GM18867 (cell line): ENCODE results near the gene ECE2.
A peak's percentile ranks its signal among the peaks of the same experiment; 100 is the strongest.
"Not testable (repeated sequence)": the region's sequence is repeated elsewhere in the genome, so short reads cannot be mapped to it uniquely, and the experiment has no call there.

Source experiments
- ATAC-seq: cut with Tn5 transposase; IDR thresholded peaks from one replicate; pipeline ENCODE4 v1.9.1; 2021; ENCODE audit warnings: mild to moderate bottlenecking, moderate library complexity; ENCODE audit not compliant: unreplicated experiment

The ECE2 gene

DNA sequence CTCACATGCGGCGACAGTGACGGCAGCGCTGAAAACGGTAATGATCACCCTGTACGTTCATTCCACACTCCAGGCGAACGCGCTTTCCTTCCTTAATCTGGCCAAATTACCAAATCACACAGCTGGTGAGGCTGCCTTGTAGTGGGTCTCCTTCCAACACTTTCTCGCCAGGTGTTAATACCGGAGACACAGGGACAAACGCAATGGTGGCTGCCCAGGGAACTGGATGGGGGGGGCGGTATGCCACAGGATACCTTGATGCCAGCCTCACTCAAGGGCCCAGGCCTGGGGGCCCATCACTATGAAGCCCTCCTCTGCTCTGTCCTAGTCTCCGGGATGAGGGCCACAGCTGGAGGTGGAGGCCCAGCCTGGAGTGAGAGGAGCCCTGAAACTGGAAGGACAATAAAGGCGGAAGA is 13.1 kb upstream of the ECE2 start:
- no peak for ATAC-seq

- not testable (repeated sequence) for ATAC-seq
Measured at GRCh38 chr3:184267249-184267648, 8.6 kb upstream of the ECE2 start.

GRCh38 chr3:184272269-184272668 is 3.6 kb upstream of the ECE2 start:
- no peak for ATAC-seq

DNA sequence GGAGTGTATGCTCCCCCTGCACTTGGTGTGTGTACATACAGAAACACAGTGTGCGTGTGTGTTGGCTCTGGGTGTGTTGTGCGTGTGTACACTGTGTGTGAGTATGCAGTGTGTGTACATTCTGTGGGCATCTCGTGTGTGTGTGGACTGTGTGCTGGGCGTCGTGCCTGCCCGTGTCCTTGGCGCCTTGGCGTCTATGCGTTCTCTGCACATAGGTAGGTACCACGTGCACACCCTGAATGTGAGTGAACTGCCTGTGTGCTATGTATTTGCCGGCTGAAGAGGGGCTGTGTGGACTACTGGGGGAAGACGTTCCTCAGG is 481 bp upstream of the ECE2 start:
- no peak for ATAC-seq

GRCh38 chr3:184277366-184277765 is 1.5 kb downstream of the ECE2 start:
- no peak for ATAC-seq

GRCh38 chr3:184282941-184283340 is 7.1 kb downstream of the ECE2 start:
- no peak for ATAC-seq

DNA sequence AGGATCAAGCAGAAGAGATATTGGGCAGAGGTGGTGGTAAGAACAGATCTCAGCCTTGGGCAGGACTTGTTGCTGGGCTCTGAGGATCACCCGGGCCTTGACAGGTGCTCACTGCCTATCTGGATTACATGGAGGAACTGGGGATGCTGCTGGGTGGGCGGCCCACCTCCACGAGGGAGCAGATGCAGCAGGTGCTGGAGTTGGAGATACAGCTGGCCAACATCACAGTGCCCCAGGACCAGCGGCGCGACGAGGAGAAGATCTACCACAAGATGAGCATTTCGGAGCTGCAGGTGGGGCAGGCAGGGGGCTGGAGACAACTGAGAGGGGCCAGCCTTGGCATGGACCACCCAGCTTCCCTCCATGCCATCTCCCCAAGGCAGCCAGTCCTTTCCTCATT is 7.9 kb downstream of the ECE2 start:
- ATAC-seq: no peak

- ATAC-seq: no peak
Measured at GRCh38 chr3:184284696-184285095, 8.9 kb downstream of the ECE2 start.

DNA sequence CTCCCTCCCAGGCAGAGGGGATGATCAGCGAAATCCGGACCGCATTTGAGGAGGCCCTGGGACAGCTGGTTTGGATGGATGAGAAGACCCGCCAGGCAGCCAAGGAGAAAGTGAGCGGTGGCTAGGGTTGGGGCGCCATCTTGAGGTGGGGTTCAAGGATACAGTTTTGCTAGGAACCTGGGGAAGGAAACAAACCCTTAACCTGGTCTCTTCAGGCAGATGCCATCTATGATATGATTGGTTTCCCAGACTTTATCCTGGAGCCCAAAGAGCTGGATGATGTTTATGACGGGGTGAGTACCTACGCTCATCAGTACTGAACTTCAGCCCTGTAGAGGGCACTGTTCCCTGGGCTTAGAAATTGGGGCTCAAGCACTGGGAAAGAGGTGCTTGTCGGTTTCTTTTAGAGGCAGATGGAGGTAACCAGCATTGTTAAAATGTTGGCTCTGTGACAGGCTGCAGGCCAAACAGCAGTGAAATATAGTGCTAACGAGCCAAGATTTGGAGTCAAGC is 13.7 kb downstream of the ECE2 start:
- ATAC-seq: peak; percentile 52

DNA sequence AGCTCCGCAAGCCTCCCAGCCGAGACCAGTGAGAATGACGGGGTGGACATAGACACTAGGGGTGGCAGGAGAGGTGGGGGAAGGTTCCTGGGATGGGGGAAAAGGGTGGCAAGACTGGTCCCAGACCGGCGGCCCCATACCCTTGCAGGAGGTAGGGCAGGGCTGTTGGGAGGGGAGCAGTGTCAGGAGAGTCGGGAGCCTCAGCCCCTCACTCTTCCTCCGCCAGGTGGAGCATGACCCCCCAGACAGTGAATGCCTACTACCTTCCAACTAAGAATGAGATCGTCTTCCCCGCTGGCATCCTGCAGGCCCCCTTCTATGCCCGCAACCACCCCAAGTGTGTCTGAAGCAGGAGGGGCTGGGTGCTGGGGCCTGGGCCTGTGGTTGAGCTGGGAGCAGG is 14.5 kb downstream of the ECE2 start:
- no peak for ATAC-seq

DNA sequence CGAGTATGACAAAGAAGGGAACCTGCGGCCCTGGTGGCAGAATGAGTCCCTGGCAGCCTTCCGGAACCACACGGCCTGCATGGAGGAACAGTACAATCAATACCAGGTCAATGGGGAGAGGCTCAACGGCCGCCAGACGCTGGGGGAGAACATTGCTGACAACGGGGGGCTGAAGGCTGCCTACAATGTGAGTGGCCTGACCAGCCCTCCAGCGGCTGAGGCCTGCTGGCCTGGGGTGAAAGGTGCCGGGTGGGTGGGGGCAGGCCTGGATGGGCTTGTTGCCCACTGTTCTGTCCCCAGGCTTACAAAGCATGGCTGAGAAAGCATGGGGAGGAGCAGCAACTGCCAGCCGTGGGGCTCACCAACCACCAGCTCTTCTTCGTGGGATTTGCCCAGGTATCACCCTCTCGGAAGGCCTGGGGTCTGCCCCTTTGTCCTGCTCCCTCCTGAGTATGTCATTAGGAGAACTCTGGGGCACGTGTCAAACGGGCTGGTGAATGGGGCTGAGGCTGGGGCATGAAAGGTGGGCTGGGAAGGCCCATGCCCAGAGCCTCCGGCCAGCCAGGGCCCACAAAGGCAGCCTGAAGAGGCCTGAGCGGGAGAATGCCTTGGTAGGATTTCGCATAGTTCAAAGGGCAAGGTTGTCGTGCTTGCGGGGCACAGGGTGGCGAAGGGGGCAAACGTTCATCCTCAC is 15.4 kb downstream of the ECE2 start:
- no peak for ATAC-seq

GRCh38 chr3:184291738-184292445 is 16.1 kb downstream of the ECE2 start:
- ATAC-seq: no peak

DNA sequence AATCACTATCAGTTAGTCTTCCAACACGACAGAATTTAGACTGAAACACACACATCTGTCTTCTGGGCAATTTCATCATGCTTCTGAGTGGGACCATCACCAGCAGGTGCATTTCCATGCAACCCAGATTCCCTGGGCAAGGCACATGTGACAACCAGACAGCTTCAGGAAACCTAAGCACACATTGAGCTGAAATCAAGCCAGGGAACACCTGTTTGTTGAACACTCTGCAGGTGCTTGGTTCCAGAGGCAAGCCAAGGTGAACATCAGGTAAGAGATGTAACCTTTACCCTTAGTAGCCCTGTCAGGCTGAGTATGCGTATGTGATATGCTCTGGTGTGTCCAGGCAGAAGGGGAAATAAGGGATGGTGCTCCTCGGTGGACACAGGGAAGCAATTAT is 19.9 kb downstream of the ECE2 start:
- no peak for ATAC-seq

- ATAC-seq: no peak
Measured at GRCh38 chr3:184296616-184297015, 20.8 kb downstream of the ECE2 start.

- ATAC-seq: peak; percentile 93
Measured at GRCh38 chr3:184298759-184299487, 23.1 kb downstream of the ECE2 start, which contains the start of gene PSMD2. Gene PSMD2 (plus strand): TSS chr3:184299241. CDS start chr3:184299267, 26 bp downstream.

GRCh38 chr3:184299488-184300377 is 23.9 kb downstream of the ECE2 start:
- ATAC-seq: no peak

DNA sequence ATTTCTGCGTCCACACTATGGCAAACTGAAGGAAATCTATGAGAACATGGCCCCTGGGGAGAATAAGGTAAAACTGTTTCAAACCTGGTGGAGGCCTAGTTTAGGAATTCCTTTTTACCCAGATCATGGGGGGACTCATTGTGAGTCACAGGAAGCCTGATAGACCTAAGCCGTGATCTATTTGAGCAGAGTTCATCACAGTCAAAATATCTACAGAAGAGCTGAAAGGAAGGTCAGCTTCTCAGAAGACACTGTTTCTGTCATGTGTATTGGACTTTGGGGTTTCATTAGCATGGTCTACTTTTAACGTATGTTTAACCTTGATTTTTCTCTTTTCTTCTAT is 24.5 kb downstream of the ECE2 start:
- no peak for ATAC-seq

DNA sequence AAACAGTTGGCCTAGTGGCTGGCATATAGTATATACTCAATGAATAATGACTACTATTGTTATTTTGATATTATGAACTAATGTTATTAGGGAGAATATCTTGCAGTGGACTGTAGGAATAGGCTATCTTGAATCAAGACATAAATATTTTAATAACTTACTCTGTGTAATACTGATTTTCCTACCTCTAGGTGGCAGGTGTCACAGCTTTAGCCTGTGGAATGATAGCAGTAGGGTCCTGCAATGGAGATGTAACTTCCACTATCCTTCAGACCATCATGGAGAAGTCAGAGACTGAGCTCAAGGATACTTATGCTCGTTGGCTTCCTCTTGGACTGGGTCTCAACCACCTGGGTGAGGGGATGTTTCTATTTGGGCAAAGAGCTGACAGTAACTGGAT is 29.8 kb downstream of the ECE2 start:
- no peak for ATAC-seq

DNA sequence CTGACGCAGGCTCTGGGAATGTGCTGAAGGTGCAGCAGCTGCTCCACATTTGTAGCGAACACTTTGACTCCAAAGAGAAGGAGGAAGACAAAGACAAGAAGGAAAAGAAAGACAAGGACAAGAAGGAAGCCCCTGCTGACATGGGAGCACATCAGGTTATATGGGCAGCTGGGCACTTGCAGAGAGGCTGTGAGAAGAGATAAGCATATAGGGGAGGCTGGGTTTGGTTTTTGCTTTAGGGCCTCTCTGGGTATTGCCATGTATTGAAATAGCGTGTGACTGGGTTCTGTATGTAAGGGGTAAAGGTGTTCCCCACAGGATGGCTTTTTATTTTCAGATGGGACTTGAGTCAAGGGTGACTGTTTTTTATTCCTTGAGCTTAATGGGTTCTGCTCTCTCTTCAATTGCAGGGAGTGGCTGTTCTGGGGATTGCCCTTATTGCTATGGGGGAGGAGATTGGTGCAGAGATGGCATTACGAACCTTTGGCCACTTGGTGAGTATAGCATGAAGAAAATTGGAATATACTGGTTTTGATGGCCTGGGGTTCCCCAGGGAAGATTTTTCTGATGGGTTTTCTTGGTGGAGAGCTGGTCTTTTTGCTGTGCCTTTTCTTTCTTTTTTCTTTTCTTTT is 30.6 kb downstream of the ECE2 start:
- no peak for ATAC-seq

GRCh38 chr3:184307915-184308314 is 32.1 kb downstream of the ECE2 start:
- ATAC-seq: no peak
